Nephron (organoid): Measurements from ENCODE around the gene ARFRP1.

Source experiments
- H3K27ac Mint-ChIP-seq, 3 experiments: 2 replicates each; pipeline ENCODE4 v1.8.0; 2020; ENCODE audit warnings: mixed read lengths in 3 of 3, mild to moderate bottlenecking in 2 of 3, moderate library complexity in 1 of 3
- H3K27me3 Mint-ChIP-seq: 2 replicates; pipeline ENCODE4 v1.8.0; 2021; ENCODE audit warnings: low read depth, mild to moderate bottlenecking, moderate library complexity, mixed read lengths
- H3K36me3 Mint-ChIP-seq: 2 replicates; pipeline ENCODE4 v1.8.0; 2020; ENCODE audit warnings: low read depth, mixed read lengths
- H3K4me1 Mint-ChIP-seq: 2 replicates; pipeline ENCODE4 v1.8.0; 2020; ENCODE audit warnings: mixed read lengths
- H3K4me3 Mint-ChIP-seq, 3 experiments: 2 replicates each; pipeline ENCODE4 v1.8.0; 2020; ENCODE audit warnings: mild to moderate bottlenecking in 3 of 3, mixed read lengths in 3 of 3, moderate library complexity in 2 of 3
- H3K9me3 Mint-ChIP-seq: 2 replicates; pipeline ENCODE4 v1.8.0; 2020; ENCODE audit warnings: mixed read lengths
- CTCF ChIP-seq, 3 experiments: fragments of 200-600 bp; sonication (generic); IDR thresholded peaks; one replicate each; pipeline ENCODE4 v1.5.0; 2021; ENCODE audit warnings: antibody characterized with exemption in 3 of 3; ENCODE audit not compliant: unreplicated experiment in 3 of 3

The ARFRP1 gene

GRCh38 chr20:63707558-63708300 lies at the start of gene ARFRP1, which contains the start of gene ZGPAT:
ARFRP1 (minus strand) TSS chr20:63707976; CDS start chr20:63707091, 885 bp downstream.
ZGPAT (plus strand) TSS chr20:63708039; CDS start chr20:63708581, 542 bp downstream.
- peaks cover 5% of the 10 kb centered on the region for H3K9me3 Mint-ChIP-seq
- H3K27ac Mint-ChIP-seq, result peak within 1 kb of the TSS; percentile 70 to 77 (median 75)
- peak within 1 kb of the TSS; percentile 85 to 90 (median 89) for H3K4me3 Mint-ChIP-seq
- H3K4me1 Mint-ChIP-seq, result peaks cover 15% of the 10 kb centered on the region
- H3K36me3 Mint-ChIP-seq, result peaks cover 47% of the 10 kb centered on the region
- no peaks in the 10 kb centered on the region for H3K27me3 Mint-ChIP-seq
- no peak for TF ChIP-seq CTCF (IDR thresholded peaks at IDR 0.05; ENCODE audit: unreplicated experiment in 3 of 3)

GRCh38 chr20:63756648-63756991 lies 48.8 kb upstream of the ARFRP1 start:
- Mint-ChIP-seq H3K27me3 (peaks cover 4% of the 10 kb centered on the region), H3K4me1 (no peaks in the 10 kb centered on the region), H3K36me3 (peaks cover 46% of the 10 kb centered on the region), H3K4me3 (no peak overlapping the region), H3K27ac (no peak overlapping the region), H3K9me3 (no peaks in the 10 kb centered on the region)
- no peak for TF ChIP-seq CTCF (IDR thresholded peaks at IDR 0.05; ENCODE audit: unreplicated experiment in 3 of 3)

- Mint-ChIP-seq H3K4me3 (no peak overlapping the region), H3K27me3 (peaks cover 4% of the 10 kb centered on the region), H3K4me1 (no peaks in the 10 kb centered on the region), H3K9me3 (no peaks in the 10 kb centered on the region), H3K36me3 (peaks cover 43% of the 10 kb centered on the region), H3K27ac (no peak overlapping the region)
- TF ChIP-seq CTCF (IDR thresholded peaks at IDR 0.05; ENCODE audit: unreplicated experiment in 3 of 3), result no peak
Measured at GRCh38 chr20:63755933-63756647, 48.3 kb upstream of the ARFRP1 start.

- no peaks in the 10 kb centered on the region for H3K4me1 Mint-ChIP-seq
- peaks cover 24% of the 10 kb centered on the region for H3K36me3 Mint-ChIP-seq
- peak overlapping the region in 1 of 3 experiments; percentile 4 for H3K4me3 Mint-ChIP-seq
- no peaks in the 10 kb centered on the region for H3K27me3 Mint-ChIP-seq
- no peak for TF ChIP-seq CTCF (IDR thresholded peaks at IDR 0.05; ENCODE audit: unreplicated experiment in 3 of 3)
- no peaks in the 10 kb centered on the region for H3K9me3 Mint-ChIP-seq
- H3K27ac Mint-ChIP-seq, result no peak overlapping the region
Measured at GRCh38 chr20:63754008-63754407, 46.2 kb upstream of the ARFRP1 start.

- no peak overlapping the region for H3K27ac Mint-ChIP-seq
- TF ChIP-seq CTCF (IDR thresholded peaks at IDR 0.05; ENCODE audit: unreplicated experiment in 3 of 3), result no peak
- no peak overlapping the region for H3K4me3 Mint-ChIP-seq
- no peaks in the 10 kb centered on the region for H3K9me3 Mint-ChIP-seq
- H3K4me1 Mint-ChIP-seq, result no peaks in the 10 kb centered on the region
- no peaks in the 10 kb centered on the region for H3K27me3 Mint-ChIP-seq
- peaks cover 20% of the 10 kb centered on the region for H3K36me3 Mint-ChIP-seq
Measured at GRCh38 chr20:63753381-63753780, 45.6 kb upstream of the ARFRP1 start.
